Measurements from ENCODE around the gene LCA5L. TPM values are rescaled to one million over a fixed set of nuclear protein-coding genes. Genes with fewer than 3 reads are reported as not detected.

Gene LCA5L
- total and polyA plus RNA-seq, 2 experiments from 2014 or later: 0.37 to 1.8 TPM

- peak; percentile 62 for DNase-seq (ENCODE audit: low spot score)
Observed at GRCh38 chr21:39441502-39442475, 3.8 kb downstream of the LCA5L start.

GRCh38 chr21:39439232-39439631, 6.3 kb downstream of the LCA5L start:
- no peak overlapping the region for H2AFZ ChIP-seq
- DNase-seq (ENCODE audit: low spot score): no peak
- no peak overlapping the region for H3K4me2 ChIP-seq
- TF ChIP-seq CTCF (IDR thresholded peaks at IDR 0.05; ENCODE audit: poor library complexity): no peak
- no peak for TF ChIP-seq EZH2phosphoT487 (IDR thresholded peaks at IDR 0.05; ENCODE audit: low read depth, severe bottlenecking, unreplicated experiment)
- no peak for TF ChIP-seq EZH2 (IDR thresholded peaks at IDR 0.05; ENCODE audit: borderline replicate concordance)
- no peaks in the 10 kb centered on the region for H3K27me3 ChIP-seq
- 63% methylated on average over 1 of the region's 1 CpG for WGBS (ENCODE audit: low lambda C conversion rate, missing lambda C conversion rate)
- H3K4me1 ChIP-seq (ENCODE audit: insufficient read depth): peaks cover under 1% of the 10 kb centered on the region
- H3K9me2 ChIP-seq (replicated peaks; ENCODE audit: insufficient read depth): no peaks in the 10 kb centered on the region
- no peaks in the 10 kb centered on the region for H3K9me3 ChIP-seq (ENCODE audit: low read depth)
- no peaks in the 10 kb centered on the region for H3K79me2 ChIP-seq
- no peaks in the 10 kb centered on the region for H4K20me1 ChIP-seq (ENCODE audit: insufficient read depth, poor library complexity, severe bottlenecking)
- no peak overlapping the region for H3K4me3 ChIP-seq
- H3K27ac ChIP-seq: no peak overlapping the region
- no peaks in the 10 kb centered on the region for H3K36me3 ChIP-seq (replicated peaks; ENCODE audit: insufficient read depth, low read depth)

More at GRCh38 chr21:39441502-39442475, 3.8 kb downstream of the LCA5L start:
- no peaks in the 10 kb centered on the region for H3K9me2 ChIP-seq (replicated peaks; ENCODE audit: insufficient read depth)
- no peak overlapping the region for H3K4me3 ChIP-seq
- WGBS (ENCODE audit: low lambda C conversion rate, missing lambda C conversion rate): 48% methylated on average over 13 of the region's 13 CpGs
- no peaks in the 10 kb centered on the region for H3K9me3 ChIP-seq (ENCODE audit: low read depth)
- no peaks in the 10 kb centered on the region for H3K36me3 ChIP-seq (replicated peaks; ENCODE audit: insufficient read depth, low read depth)
- no peak overlapping the region for H3K4me2 ChIP-seq
- no peaks in the 10 kb centered on the region for H3K27me3 ChIP-seq
- no peak overlapping the region for H3K27ac ChIP-seq
- no peaks in the 10 kb centered on the region for H4K20me1 ChIP-seq (ENCODE audit: insufficient read depth, poor library complexity, severe bottlenecking)
- H3K4me1 ChIP-seq (ENCODE audit: insufficient read depth): peaks cover 5% of the 10 kb centered on the region
- H2AFZ ChIP-seq: no peak overlapping the region
- no peaks in the 10 kb centered on the region for H3K79me2 ChIP-seq
- no peak for TF ChIP-seq EZH2 (IDR thresholded peaks at IDR 0.05; ENCODE audit: borderline replicate concordance)
- TF ChIP-seq EZH2phosphoT487 (IDR thresholded peaks at IDR 0.05; ENCODE audit: low read depth, severe bottlenecking, unreplicated experiment): no peak
- peak; percentile 63 for TF ChIP-seq CTCF (IDR thresholded peaks at IDR 0.05; ENCODE audit: poor library complexity)

GRCh38 chr21:39434950-39435349, 10.6 kb downstream of the LCA5L start:
- no peaks in the 10 kb centered on the region for H4K20me1 ChIP-seq (ENCODE audit: insufficient read depth, poor library complexity, severe bottlenecking)
- H3K9me2 ChIP-seq (replicated peaks; ENCODE audit: insufficient read depth): no peaks in the 10 kb centered on the region
- H3K27me3 ChIP-seq: no peaks in the 10 kb centered on the region
- no peaks in the 10 kb centered on the region for H3K36me3 ChIP-seq (replicated peaks; ENCODE audit: insufficient read depth, low read depth)
- no peaks in the 10 kb centered on the region for H3K79me2 ChIP-seq
- no peak overlapping the region for H3K4me2 ChIP-seq
- no peak overlapping the region for H2AFZ ChIP-seq
- 71% methylated on average over 4 of the region's 4 CpGs for WGBS (ENCODE audit: low lambda C conversion rate, missing lambda C conversion rate)
- H3K4me3 ChIP-seq: no peak overlapping the region
- H3K27ac ChIP-seq: no peak overlapping the region
- H3K9me3 ChIP-seq (ENCODE audit: low read depth): no peaks in the 10 kb centered on the region
- TF ChIP-seq EZH2 (IDR thresholded peaks at IDR 0.05; ENCODE audit: borderline replicate concordance) (no peak), CTCF (IDR thresholded peaks at IDR 0.05; ENCODE audit: poor library complexity) (no peak), EZH2phosphoT487 (IDR thresholded peaks at IDR 0.05; ENCODE audit: low read depth, severe bottlenecking, unreplicated experiment) (no peak)
- H3K4me1 ChIP-seq (ENCODE audit: insufficient read depth): no peaks in the 10 kb centered on the region
- DNase-seq (ENCODE audit: low spot score): no peak

Measured in hepatocyte (in vitro differentiated cells).